ENCODE results near the gene LCOR. TPM values are rescaled to one million over a fixed set of nuclear protein-coding genes. Genes with fewer than 3 reads are reported as not detected.

Gene LCOR
- total RNA-seq, 4 donors from 2014 or later, result 61.9 to 133 (median 81.2) TPM

GRCh38 chr10:97038688-97039087, 206.6 kb downstream of the LCOR start:
- DNase-seq, result no peak
- Histone ChIP-seq H3K36me3 (no peaks in the 10 kb centered on the region), H3K27me3 (no peaks in the 10 kb centered on the region), H3K4me3 (no peak overlapping the region), H3K27ac (no peak overlapping the region), H3K9me3 (no peaks in the 10 kb centered on the region), H3K4me1 (peaks cover 0 to 11% (median 0%) of the 10 kb centered on the region in 4 donors)
- TF ChIP-seq POLR2A (IDR thresholded peaks at IDR 0.05), result no peak
- TF ChIP-seq, protein P1, sequence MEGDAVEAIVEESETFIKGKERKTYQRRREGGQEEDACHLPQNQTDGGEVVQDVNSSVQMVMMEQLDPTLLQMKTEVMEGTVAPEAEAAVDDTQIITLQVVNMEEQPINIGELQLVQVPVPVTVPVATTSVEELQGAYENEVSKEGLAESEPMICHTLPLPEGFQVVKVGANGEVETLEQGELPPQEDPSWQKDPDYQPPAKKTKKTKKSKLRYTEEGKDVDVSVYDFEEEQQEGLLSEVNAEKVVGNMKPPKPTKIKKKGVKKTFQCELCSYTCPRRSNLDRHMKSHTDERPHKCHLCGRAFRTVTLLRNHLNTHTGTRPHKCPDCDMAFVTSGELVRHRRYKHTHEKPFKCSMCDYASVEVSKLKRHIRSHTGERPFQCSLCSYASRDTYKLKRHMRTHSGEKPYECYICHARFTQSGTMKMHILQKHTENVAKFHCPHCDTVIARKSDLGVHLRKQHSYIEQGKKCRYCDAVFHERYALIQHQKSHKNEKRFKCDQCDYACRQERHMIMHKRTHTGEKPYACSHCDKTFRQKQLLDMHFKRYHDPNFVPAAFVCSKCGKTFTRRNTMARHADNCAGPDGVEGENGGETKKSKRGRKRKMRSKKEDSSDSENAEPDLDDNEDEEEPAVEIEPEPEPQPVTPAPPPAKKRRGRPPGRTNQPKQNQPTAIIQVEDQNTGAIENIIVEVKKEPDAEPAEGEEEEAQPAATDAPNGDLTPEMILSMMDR (IDR thresholded peaks at IDR 0.05), result no peak

DNA sequence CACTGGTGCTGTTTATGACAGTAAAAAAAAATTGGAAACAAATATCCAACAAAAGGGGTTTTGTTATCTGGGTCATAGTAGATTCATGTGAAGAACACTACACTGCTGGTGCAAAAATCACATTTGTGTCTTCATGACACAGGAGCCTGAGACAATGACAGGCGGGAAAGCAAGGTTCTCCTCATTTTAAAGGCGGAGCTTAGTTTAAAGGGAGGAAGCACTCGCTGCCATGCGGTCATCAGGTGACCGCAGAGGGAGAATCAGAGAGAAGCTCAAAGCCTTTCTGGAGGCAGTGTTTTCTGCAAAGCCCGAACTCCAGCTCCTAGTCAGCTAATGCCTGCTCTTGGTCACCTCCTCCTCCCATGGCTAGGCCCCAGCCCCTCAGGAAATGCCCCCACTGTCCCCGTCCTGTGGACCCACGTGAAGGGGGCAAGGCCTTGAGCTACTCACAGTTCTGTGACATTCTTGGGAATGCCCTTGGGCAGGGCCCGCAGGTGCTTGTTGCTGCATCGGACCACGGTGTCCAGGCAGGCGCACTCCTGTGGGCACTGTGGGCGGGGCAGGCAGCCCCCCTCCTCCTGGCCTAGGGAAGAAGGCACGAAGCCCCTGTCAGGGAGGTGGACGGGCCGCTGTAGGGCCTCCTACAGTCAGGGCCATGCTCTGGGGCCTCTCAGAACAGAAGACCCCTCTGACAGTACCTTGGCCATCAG, 207.6 kb downstream of the LCOR start:
- peaks cover 0 to 11% (median 0%) of the 10 kb centered on the region in 4 donors for H3K4me1 ChIP-seq
- no peak overlapping the region for H3K27ac ChIP-seq
- TF ChIP-seq, protein P1 (IDR thresholded peaks at IDR 0.05), result no peak
- TF ChIP-seq POLR2A (IDR thresholded peaks at IDR 0.05), result no peak
- no peaks in the 10 kb centered on the region for H3K27me3 ChIP-seq
- no peaks in the 10 kb centered on the region for H3K9me3 ChIP-seq
- H3K36me3 ChIP-seq, result no peaks in the 10 kb centered on the region
- no peak for DNase-seq
- H3K4me3 ChIP-seq, result no peak overlapping the region

GRCh38 chr10:97040248-97040584, 208.1 kb downstream of the LCOR start:
- H3K4me3 ChIP-seq, result no peak overlapping the region
- H3K36me3 ChIP-seq, result no peaks in the 10 kb centered on the region
- peaks cover 0 to 11% (median 0%) of the 10 kb centered on the region in 4 donors for H3K4me1 ChIP-seq
- no peaks in the 10 kb centered on the region for H3K27me3 ChIP-seq
- no peaks in the 10 kb centered on the region for H3K9me3 ChIP-seq
- TF ChIP-seq POLR2A (IDR thresholded peaks at IDR 0.05), result no peak
- TF ChIP-seq, protein P1 (IDR thresholded peaks at IDR 0.05), result no peak
- DNase-seq, result no peak
- no peak overlapping the region for H3K27ac ChIP-seq

DNA sequence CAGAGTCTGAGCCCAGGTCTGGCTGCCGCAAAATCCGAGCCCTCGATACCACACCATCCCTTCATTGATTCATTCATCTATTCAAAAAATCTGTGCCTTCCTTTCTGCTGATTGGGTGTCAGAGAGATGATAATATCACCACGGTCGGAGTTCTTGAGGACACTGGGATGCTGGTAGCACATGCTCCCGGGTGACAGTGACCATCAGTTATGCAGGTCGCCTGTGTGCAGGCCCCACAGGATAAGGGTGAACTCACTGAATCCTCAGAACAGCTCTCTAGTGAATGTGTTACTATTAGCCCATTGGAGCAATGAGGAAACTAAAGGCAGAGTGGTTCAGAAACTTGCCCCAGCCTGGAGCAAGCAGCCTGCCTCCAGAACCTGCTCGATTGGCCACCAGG, 208.6 kb downstream of the LCOR start:
- DNase-seq, result no peak
- H3K27ac ChIP-seq, result no peak overlapping the region
- no peaks in the 10 kb centered on the region for H3K9me3 ChIP-seq
- H3K36me3 ChIP-seq, result no peaks in the 10 kb centered on the region
- H3K4me1 ChIP-seq, result peaks cover 0 to 11% (median 0%) of the 10 kb centered on the region in 4 donors
- H3K27me3 ChIP-seq, result no peaks in the 10 kb centered on the region
- no peak overlapping the region for H3K4me3 ChIP-seq
- no peak for TF ChIP-seq POLR2A (IDR thresholded peaks at IDR 0.05)
- TF ChIP-seq, protein P1 (IDR thresholded peaks at IDR 0.05), result no peak

DNA sequence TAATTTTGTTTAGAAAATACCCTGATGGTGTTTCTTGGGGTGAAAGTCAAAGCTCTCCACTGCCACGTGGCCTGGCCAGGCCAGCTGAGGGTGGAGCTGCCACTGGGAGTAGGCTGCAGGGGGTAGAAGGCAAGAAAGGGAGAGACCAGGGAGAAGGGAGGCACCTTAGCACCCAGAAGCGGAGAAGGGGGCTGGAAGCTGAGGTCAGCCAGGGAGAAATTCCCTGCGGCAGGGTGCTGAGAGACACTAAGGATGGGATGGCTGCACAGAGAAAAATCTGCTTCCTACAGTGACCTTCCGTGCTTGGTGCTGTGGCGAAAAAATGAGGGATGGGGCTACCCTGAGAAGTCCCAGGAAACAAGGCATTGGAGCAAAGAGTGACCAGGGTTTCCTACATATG, 210.0 kb downstream of the LCOR start:
- Histone ChIP-seq H3K4me1 (peaks cover 0 to 11% (median 0%) of the 10 kb centered on the region in 4 donors), H3K27me3 (no peaks in the 10 kb centered on the region), H3K27ac (no peak overlapping the region), H3K9me3 (no peaks in the 10 kb centered on the region), H3K4me3 (no peak overlapping the region), H3K36me3 (no peaks in the 10 kb centered on the region)
- no peak for TF ChIP-seq POLR2A (IDR thresholded peaks at IDR 0.05)
- TF ChIP-seq, protein P1 (IDR thresholded peaks at IDR 0.05), result no peak
- no peak for DNase-seq

Measured in Peyer's patch (tissue), 4 donors.